PC-9 (cell line): Measurements from ENCODE around the gene AFG1L.
"Not testable (repeated sequence)": the region's sequence is repeated elsewhere in the genome, so short reads cannot be mapped to it uniquely, and the experiment has no call there.

Source experiments
- CTCF ChIP-seq: fragments of 200-600 bp; sonication (generic); conservative IDR thresholded peaks from 2 replicates; pipeline ENCODE4 v1.6.1; 2017; ENCODE audit warnings: mixed run types, antibody characterized with exemption, mild to moderate bottlenecking, moderate library complexity
- EZH2 ChIP-seq: fragments of 200-600 bp; sonication (generic); IDR thresholded peaks from 2 replicates; pipeline ENCODE4 v1.8.0; 2017; ENCODE audit warnings: antibody characterized with exemption, low read depth

GRCh38 chr6:108292561-108292960 is 2.3 kb upstream of the AFG1L start:
- TF ChIP-seq CTCF, EZH2: not testable (repeated sequence)
